ENCODE data around the gene SLC7A10.
A peak's percentile ranks its signal among the peaks of the same experiment; 100 is the strongest.

Gene SLC7A10

GRCh38 chr19:33257828-33258227 is 32.2 kb upstream of the SLC7A10 start:
- H3K27ac ChIP-seq, result no peak overlapping the region
- H3K4me3 ChIP-seq, result no peak overlapping the region

GRCh38 chr19:33256261-33256660 is 30.6 kb upstream of the SLC7A10 start:
- no peak overlapping the region for H3K27ac ChIP-seq
- no peak overlapping the region for H3K4me3 ChIP-seq

- Histone ChIP-seq H3K4me3 (no peak overlapping the region), H3K27ac (no peak overlapping the region)
Measured at GRCh38 chr19:33255781-33256180, 30.1 kb upstream of the SLC7A10 start.

- Histone ChIP-seq H3K27ac (no peak overlapping the region), H3K4me3 (no peak overlapping the region)
Measured at GRCh38 chr19:33254245-33254824, 28.7 kb upstream of the SLC7A10 start.

- Histone ChIP-seq H3K4me3 (no peak overlapping the region), H3K27ac (no peak overlapping the region)
Measured at GRCh38 chr19:33252971-33253370, 27.3 kb upstream of the SLC7A10 start.

- Histone ChIP-seq H3K4me3 (no peak overlapping the region), H3K27ac (no peak overlapping the region)
Measured at GRCh38 chr19:33252418-33252962, 26.8 kb upstream of the SLC7A10 start.

- Histone ChIP-seq H3K27ac (no peak overlapping the region), H3K4me3 (no peak overlapping the region)
Measured at GRCh38 chr19:33251526-33252090, 26.0 kb upstream of the SLC7A10 start.

GRCh38 chr19:33251076-33251475 is 25.4 kb upstream of the SLC7A10 start:
- Histone ChIP-seq H3K4me3 (no peak overlapping the region), H3K27ac (peak overlapping the region in 1 of 21 experiments; percentile 25)

GRCh38 chr19:33250500-33250899 is 24.9 kb upstream of the SLC7A10 start:
- no peak overlapping the region for H3K4me3 ChIP-seq

GRCh38 chr19:33249740-33250366 is 24.2 kb upstream of the SLC7A10 start:
- H3K27ac ChIP-seq, result no peak overlapping the region
- no peak overlapping the region for H3K4me3 ChIP-seq

More at GRCh38 chr19:33250500-33250899, 24.9 kb upstream of the SLC7A10 start:
- H3K27ac ChIP-seq, result peak overlapping the region in 1 of 21 experiments; percentile 25

- no peak overlapping the region for H3K4me3 ChIP-seq
- H3K27ac ChIP-seq, result no peak overlapping the region
Measured at GRCh38 chr19:33248954-33249613, 23.4 kb upstream of the SLC7A10 start.

- no peak overlapping the region for H3K27ac ChIP-seq
- H3K4me3 ChIP-seq, result no peak overlapping the region
Measured at GRCh38 chr19:33248553-33248953, 22.9 kb upstream of the SLC7A10 start.

- no peak overlapping the region for H3K4me3 ChIP-seq
- H3K27ac ChIP-seq, result no peak overlapping the region
Measured at GRCh38 chr19:33248104-33248503, 22.5 kb upstream of the SLC7A10 start.

- Histone ChIP-seq H3K4me3 (no peak overlapping the region), H3K27ac (no peak overlapping the region)
Measured at GRCh38 chr19:33247441-33247819, 21.8 kb upstream of the SLC7A10 start.

GRCh38 chr19:33246709-33247440 is 21.2 kb upstream of the SLC7A10 start:
- Histone ChIP-seq H3K27ac (no peak overlapping the region), H3K4me3 (no peak overlapping the region)

- Histone ChIP-seq H3K4me3 (no peak overlapping the region), H3K27ac (no peak overlapping the region)
Measured at GRCh38 chr19:33245948-33246708, 20.5 kb upstream of the SLC7A10 start.

GRCh38 chr19:33242911-33243310 is 17.3 kb upstream of the SLC7A10 start:
- H3K27ac ChIP-seq, result peak overlapping the region in 1 of 21 experiments; percentile 8
- no peak overlapping the region for H3K4me3 ChIP-seq

GRCh38 chr19:33242131-33242530 is 16.5 kb upstream of the SLC7A10 start:
- H3K27ac ChIP-seq, result peak overlapping the region in 5 of 21 experiments; percentile 19 to 61 (median 46)
- no peak overlapping the region for H3K4me3 ChIP-seq

- peak overlapping the region in 10 of 21 experiments; percentile 3 to 61 (median 32) for H3K27ac ChIP-seq
- no peak overlapping the region for H3K4me3 ChIP-seq
Measured at GRCh38 chr19:33241530-33242101, 16.0 kb upstream of the SLC7A10 start.

Data from skin epidermis (tissue), 12 donors.